GM12878 (cell line): ENCODE measurements around the gene MRPL27. TPM values are rescaled to one million over a fixed set of nuclear protein-coding genes. Genes with fewer than 3 reads are reported as not detected.

Experiments
- ATAC-seq: fragments of 200-7000 bp; cut with Tn5 transposase; 3 replicates; pipeline ENCODE4 v1.9.1; 2020; ENCODE audit warnings: mild to moderate bottlenecking, moderate library complexity
- BruUV-seq: library from RNA; stranded (reverse); fragments of 400-500 nt; replicated peaks from 2 replicates; lab custom pipeline; 2021; lab: Mats Ljungman, UMichigan
- CTCF ChIA-PET: fragments of 300-600 bp; sonication (Branson Sonifier 250); formaldehyde crosslinking; extraction: SDS; loops from one replicate; lab custom pipeline; 2021; ENCODE audit warnings: inconsistent platforms; lab: Yijun Ruan, JAX
- POLR2A ChIA-PET: fragments of 350-600 bp; formaldehyde crosslinking; extraction: SDS; loops from one replicate; lab custom pipeline; 2021; ENCODE audit warnings: inconsistent platforms; lab: Charles Lee
- RAD21 ChIA-PET: fragments of 300-600 bp; sonication (Branson Sonifier 250); formaldehyde crosslinking; loops from one replicate; lab custom pipeline; 2023; ENCODE audit warnings: antibody characterized with exemption; ENCODE audit not compliant: unreplicated experiment; lab: Charles Lee
- SMC1A ChIA-PET: fragments of 300-600 bp; sonication (Branson Sonifier 250); formaldehyde crosslinking; loops from one replicate; lab custom pipeline; 2023; ENCODE audit not compliant: unreplicated experiment, uncharacterized antibody; lab: Charles Lee
- DNase-seq: peaks from one replicate; pipeline ENCODE4 v3.0.0-alpha.2; 2011; ENCODE audit warnings: low read depth, low spot score
- FAIRE-seq: peaks from 3 replicates; lab custom pipeline; 2011; peaks lifted over from hg19 to GRCh38; lab: Jason Lieb, UNC
- H2AFZ ChIP-seq: 2 replicates; pipeline ENCODE4 v1.6.0; 2011; ENCODE audit warnings: low read depth, low read length, control low read depth; ENCODE audit not compliant: control insufficient read depth
- H3K27ac ChIP-seq: 2 replicates; pipeline ENCODE4 v1.5.1; 2011; ENCODE audit warnings: control low read depth; ENCODE audit not compliant: control insufficient read depth, insufficient read depth
- H3K27me3 ChIP-seq, 2 experiments: replicated peaks in 1 of 2; 2 replicates each; pipeline versions ENCODE4 v1.6.0 to v1.6.1; 2011; ENCODE audit warnings: low read length in 1 of 2; ENCODE audit not compliant: control insufficient read depth in 2 of 2, insufficient read depth in 2 of 2
- H3K36me3 ChIP-seq, 2 experiments: 2 replicates each; pipeline ENCODE4 v1.5.1; 2011; ENCODE audit warnings: low read length in 1 of 2; ENCODE audit not compliant: control insufficient read depth in 2 of 2, insufficient read depth in 2 of 2
- H3K4me1 ChIP-seq: 2 replicates; pipeline ENCODE4 v1.6.1; 2011; ENCODE audit warnings: mild to moderate bottlenecking, low read length, moderate library complexity, mixed read lengths; ENCODE audit not compliant: control insufficient read depth, insufficient read depth
- H3K4me2 ChIP-seq: 2 replicates; pipeline ENCODE4 v1.6.0; 2011; ENCODE audit warnings: control low read depth; ENCODE audit not compliant: control insufficient read depth, insufficient read depth
- H3K4me3 ChIP-seq: fragments of 200-600 bp; sonication (generic); 2 replicates; pipeline ENCODE4 v1.5.1; 2016
- H3K79me2 ChIP-seq: 2 replicates; pipeline ENCODE4 v1.6.0; 2011; ENCODE audit warnings: low read length; ENCODE audit not compliant: control insufficient read depth, insufficient read depth
- H3K9ac ChIP-seq: 2 replicates; pipeline ENCODE4 v1.8.0; 2011; ENCODE audit warnings: low read length, control low read depth, mixed read lengths; ENCODE audit not compliant: control insufficient read depth, insufficient read depth
- H3K9me3 ChIP-seq: replicated peaks from 3 replicates; pipeline ENCODE4 v1.5.1; 2011; ENCODE audit warnings: mild to moderate bottlenecking, low read length; ENCODE audit not compliant: control insufficient read depth, insufficient read depth
- H4K20me1 ChIP-seq: 2 replicates; pipeline ENCODE4 v1.6.0; 2011; ENCODE audit not compliant: control insufficient read depth, insufficient read depth
- CREM ChIP-seq: IDR thresholded peaks from 2 replicates; pipeline ENCODE4 v1.6.1; 2014; ENCODE audit warnings: antibody characterized with exemption, low read depth
- GABPA ChIP-seq: IDR thresholded peaks from 2 replicates; pipeline ENCODE4 v1.6.1; 2014; ENCODE audit warnings: antibody characterized with exemption, low read depth, mild to moderate bottlenecking, inconsistent platforms
- JUND ChIP-seq: IDR thresholded peaks from 2 replicates; pipeline ENCODE4 v1.6.1; 2012; ENCODE audit warnings: low read depth, mild to moderate bottlenecking, low read length, improper control_type of control experiment, moderate library complexity
- MTA3 ChIP-seq: IDR thresholded peaks from 2 replicates; pipeline ENCODE4 v1.6.1; 2012; ENCODE audit warnings: low read length, inconsistent platforms, borderline replicate concordance
- TBL1XR1 ChIP-seq: IDR thresholded peaks from 2 replicates; pipeline ENCODE4 v1.6.1; 2012; ENCODE audit warnings: low read depth, low read length, improper control_type of control experiment
- ZNF687 ChIP-seq: fragments of 450-650 bp; IDR thresholded peaks from 2 replicates; pipeline ENCODE4 v1.6.1; 2017; ENCODE audit warnings: mild to moderate bottlenecking, moderate library complexity
- ZZZ3 ChIP-seq: IDR thresholded peaks from 2 replicates; pipeline ENCODE4 v1.6.1; 2011; ENCODE audit warnings: low read depth; ENCODE audit not compliant: control insufficient read depth, insufficient read length
- in situ Hi-C: fragments of 300-500 bp; cut with MboI; formaldehyde crosslinking; loops from 9 replicates; pipeline ENCODE4 v1.14.3; 2018; ENCODE audit warnings: mixed read lengths
- intact Hi-C: fragments of 100-400 bp; cut with micrococcal nuclease; formaldehyde crosslinking; loops from one replicate; pipeline ENCODE4 v1.14.2; 2022; ENCODE audit not compliant: unreplicated experiment
- polyA plus RNA-seq, 11 experiments: library from polyadenylated mRNA; depleted of rRNA in 4 of 11; unstranded in 6 of 11; stranded (reverse) in 5 of 11; fragments of >200 nt; fragmentation: Nextera tagmentation in 4 of 11; fragmentation: Illumina TruSeq in 1 of 11; extraction: Ambion mirVana in 4 of 11; extraction: Trizol in 1 of 11; gene quantifications; 1 replicate in 1 of 11; 2 replicates in 10 of 11; pipeline versions ENCODE4 v1.2.1 to v1.2.3, GENCODE V29; 2011 to 2016; ENCODE audit warnings: inconsistent platforms in 2 of 11, missing spikeins in 2 of 11, low read depth in 1 of 11
- total RNA-seq, 4 experiments: library from RNA; depleted of rRNA in 3 of 4; stranded (reverse); fragments of >200 nt in 3 of 4; fragmentation: Illumina TruSeq in 1 of 4; extraction: Trizol in 1 of 4; gene quantifications; 2 replicates each; pipeline versions ENCODE4 v1.2.1 to v1.2.3, GENCODE V29; 2013 to 2021

MRPL27 gene
- total and polyA plus RNA-seq, 10 of the 15 experiments (the other 5 are each of a cell fraction or from before 2014, with no cell fraction given), result 83.0 to 390 (median 131) TPM

- intact Hi-C loops, result no loop called here
- in situ Hi-C loops, result no loop called here
- SMC1A ChIA-PET, result no interaction called here
Observed at GRCh38 chr17:50338645-50339044, 34.3 kb downstream of the MRPL27 start.

More at GRCh38 chr17:50338645-50339044, 34.3 kb downstream of the MRPL27 start:
- Histone ChIP-seq H3K4me3 (no peak overlapping the region), H3K9me3 (no peaks in the 10 kb centered on the region; the same call in 2 of the 3 replicates), H3K4me2 (no peak overlapping the region), H3K27ac (no peak overlapping the region), H3K4me1 (no peaks in the 10 kb centered on the region), H3K9ac (no peak overlapping the region), H4K20me1 (no peaks in the 10 kb centered on the region), H3K79me2 (no peaks in the 10 kb centered on the region), H3K36me3 (no peaks in the 10 kb centered on the region), H3K27me3 (no peaks in the 10 kb centered on the region), H2AFZ (no peak overlapping the region)
- FAIRE-seq, result no peak
- no peak for TF ChIP-seq CREM
- no peak for TF ChIP-seq JUND
- no peak for TF ChIP-seq MTA3
- TF ChIP-seq ZNF687, result no peak
- no peak for TF ChIP-seq GABPA
- no peak for TF ChIP-seq TBL1XR1
- no peak for TF ChIP-seq ZZZ3
- ChIA-PET POLR2A (interaction anchor here (1.6 kb wide), 1 partner anchor 21 kb away, joined by 3 read pairs; no protein-coding TSS in a partner anchor), RAD21 (interaction anchor here (0.7 kb wide), 1 partner anchor 138 kb away, joined by 3 read pairs; no protein-coding TSS in a partner anchor), CTCF (interaction anchor here (0.5 to 2.1 kb wide), 2 partner anchors 8 to 24 kb away, joined by 3 to 6 read pairs; no protein-coding TSS in a partner anchor)
- no TSS peak for BruUV-seq
- DNase-seq, result no peak
- no peak for ATAC-seq
